NCI-H1048 (cell line): Measurements from ENCODE around the gene MYCL.
"Not testable (repeated sequence)": the region's sequence is repeated elsewhere in the genome, so short reads cannot be mapped to it uniquely, and the experiment has no call there.

Experiments
- DNase-seq: peaks from one replicate; lab custom pipeline; 2025; lab: John Stamatoyannopoulos, UW

The MYCL gene

GRCh38 chr1:39890880-39891279 is 10.8 kb downstream of the MYCL start:
- DNase-seq = no peak

- DNase-seq = no peak
Measured at GRCh38 chr1:39890273-39890672, 11.4 kb downstream of the MYCL start.

GRCh38 chr1:39886757-39887231 is 14.9 kb downstream of the MYCL start:
- no peak for DNase-seq

- no peak for DNase-seq
Measured at GRCh38 chr1:39885516-39885915, 16.2 kb downstream of the MYCL start.

DNA sequence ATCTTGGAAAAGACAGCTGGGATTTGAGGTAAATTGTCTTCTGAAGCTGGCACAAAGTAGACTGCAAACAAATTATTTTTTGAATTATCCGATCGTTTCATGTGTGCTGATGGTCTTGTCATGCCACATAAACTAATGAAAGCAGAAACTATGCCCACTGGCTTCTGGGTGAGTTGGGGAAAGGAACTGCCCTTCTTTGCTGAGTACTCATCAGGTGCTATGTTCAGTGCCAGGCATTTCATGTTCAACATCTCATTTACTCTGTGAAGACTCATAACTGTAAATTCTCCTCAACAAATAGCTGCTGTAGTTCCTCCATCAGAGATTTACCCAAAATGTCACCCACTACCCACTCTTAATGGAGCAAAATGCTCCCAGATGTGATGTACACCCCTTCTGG is 19.6 kb downstream of the MYCL start:
- DNase-seq = no peak

- DNase-seq = no peak
Measured at GRCh38 chr1:39877980-39878956, 23.4 kb downstream of the MYCL start.

GRCh38 chr1:39877231-39877778 is 24.4 kb downstream of the MYCL start:
- no peak for DNase-seq

DNA sequence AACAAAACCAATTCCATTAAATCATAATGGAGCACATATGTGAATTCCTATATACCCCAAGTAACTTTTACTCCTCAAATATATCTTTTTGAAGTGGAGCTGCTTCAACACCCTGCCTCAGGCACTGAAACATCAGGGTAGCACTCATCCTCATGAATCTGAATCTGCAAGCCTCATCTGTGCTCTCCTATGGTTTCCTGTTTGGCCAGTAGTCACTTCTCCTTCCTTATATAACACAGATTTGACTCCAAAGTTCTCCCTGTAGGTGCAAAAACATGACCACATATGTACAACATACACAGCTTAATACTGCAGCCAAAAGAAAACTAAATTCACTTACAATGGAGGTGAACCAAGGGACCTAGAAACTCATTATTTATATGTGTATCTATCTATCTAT is 25.6 kb downstream of the MYCL start:
- DNase-seq = no peak

DNA sequence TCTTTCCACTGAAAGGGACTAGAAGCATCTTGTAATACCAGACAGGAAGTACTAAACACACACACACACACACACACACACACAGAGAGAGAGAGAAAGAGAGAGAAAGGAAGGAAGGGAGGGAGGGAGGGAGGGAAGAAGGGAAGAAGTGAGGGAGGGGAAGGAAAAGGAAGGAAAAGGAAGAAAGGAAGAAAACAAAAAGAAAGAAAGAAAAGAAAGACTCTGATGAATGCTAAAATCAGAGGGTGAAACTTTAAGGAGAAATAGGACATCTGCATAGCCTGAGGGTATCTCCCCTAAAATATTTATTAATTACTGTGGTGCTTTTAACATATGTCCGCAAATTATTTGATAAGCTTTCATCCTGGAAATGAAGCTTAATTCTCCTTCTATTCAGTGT is 29.0 kb downstream of the MYCL start:
- no peak for DNase-seq

DNA sequence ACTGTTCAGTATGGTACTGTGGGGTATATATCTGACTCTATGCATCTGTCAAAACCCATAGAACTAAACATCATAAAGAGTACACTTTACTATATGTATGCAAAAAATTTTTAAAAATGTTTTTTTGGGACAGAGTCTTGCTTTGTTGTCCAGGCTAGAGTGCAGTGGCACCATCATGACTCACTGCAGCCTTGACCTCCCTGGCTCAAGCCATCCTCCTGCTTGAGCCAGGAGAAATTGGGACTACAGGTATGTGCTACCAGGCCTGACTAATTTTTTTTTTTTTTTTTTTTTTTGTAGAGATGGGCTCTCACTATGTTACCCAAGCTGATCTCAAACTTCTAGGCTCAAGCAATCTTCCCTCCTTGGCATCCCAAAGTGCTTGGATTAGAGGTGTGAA is 29.9 kb downstream of the MYCL start:
- no peak for DNase-seq

- not testable (repeated sequence) for DNase-seq
Measured at GRCh38 chr1:39871043-39871442, 30.7 kb downstream of the MYCL start.

- not testable (repeated sequence) for DNase-seq
Measured at GRCh38 chr1:39869538-39870112, 32.1 kb downstream of the MYCL start.

DNA sequence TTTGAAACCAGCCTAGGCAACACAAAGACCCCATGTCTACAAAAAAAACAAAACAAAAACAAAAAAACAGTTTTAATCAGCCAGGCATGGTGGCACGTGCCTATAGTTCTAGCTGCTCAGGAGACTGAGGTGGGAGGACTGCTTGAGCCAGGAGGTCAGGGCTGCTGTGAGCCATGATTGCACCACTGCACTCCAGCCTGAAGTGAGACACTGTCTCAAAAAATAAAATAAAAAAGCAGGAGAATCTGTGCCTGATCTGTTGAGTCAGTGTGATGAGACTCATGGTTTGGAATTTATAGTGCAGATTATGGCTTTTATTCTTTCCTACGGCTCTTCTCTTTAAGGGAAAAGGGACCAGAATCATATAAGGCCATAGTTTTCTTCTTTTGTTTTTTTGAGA is 35.0 kb downstream of the MYCL start:
- no peak for DNase-seq

- no peak for DNase-seq
Measured at GRCh38 chr1:39865762-39866161, 36.0 kb downstream of the MYCL start.

DNA sequence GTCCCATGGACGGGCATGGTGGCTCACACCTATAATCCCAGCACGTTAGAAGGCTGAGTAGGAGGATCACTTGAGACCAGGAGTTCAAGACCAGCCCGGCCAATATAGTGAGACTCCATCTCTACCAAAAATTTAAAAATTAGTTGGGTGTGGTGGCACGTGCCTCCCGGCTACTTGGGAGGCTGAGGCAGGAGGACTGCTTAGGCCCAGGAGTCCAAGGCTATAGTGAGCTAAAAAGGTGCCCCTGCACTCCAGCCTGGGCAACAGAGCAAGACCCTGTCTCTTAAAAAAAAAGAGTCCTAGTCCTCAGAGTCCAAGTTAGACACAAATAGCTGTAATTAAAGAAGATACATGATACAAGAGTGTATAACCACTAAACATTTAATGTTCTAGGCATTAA is 38.5 kb downstream of the MYCL start:
- DNase-seq = no peak

- no peak for DNase-seq
Measured at GRCh38 chr1:39861003-39861402, 40.7 kb downstream of the MYCL start.

- DNase-seq = no peak
Measured at GRCh38 chr1:39859859-39860812, 41.6 kb downstream of the MYCL start.

DNA sequence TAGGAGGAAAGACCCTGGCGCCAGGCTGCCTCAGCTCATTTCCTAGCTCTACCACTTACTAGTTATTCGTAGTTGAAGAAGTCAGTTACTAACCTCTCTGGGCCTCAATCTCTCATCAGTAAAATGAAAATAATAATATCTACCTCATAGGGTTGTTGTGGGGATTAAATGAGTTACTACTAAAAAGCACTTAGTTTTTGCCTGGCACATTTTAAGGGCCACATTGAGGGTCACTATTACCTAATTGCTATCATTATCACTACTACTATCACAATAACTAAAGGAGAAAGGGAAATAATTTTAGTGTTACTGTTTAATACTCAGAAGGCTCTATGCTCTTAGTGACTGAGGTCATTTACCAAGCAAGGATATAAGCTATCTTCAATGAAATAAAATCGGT is 43.4 kb downstream of the MYCL start:
- DNase-seq = no peak

DNA sequence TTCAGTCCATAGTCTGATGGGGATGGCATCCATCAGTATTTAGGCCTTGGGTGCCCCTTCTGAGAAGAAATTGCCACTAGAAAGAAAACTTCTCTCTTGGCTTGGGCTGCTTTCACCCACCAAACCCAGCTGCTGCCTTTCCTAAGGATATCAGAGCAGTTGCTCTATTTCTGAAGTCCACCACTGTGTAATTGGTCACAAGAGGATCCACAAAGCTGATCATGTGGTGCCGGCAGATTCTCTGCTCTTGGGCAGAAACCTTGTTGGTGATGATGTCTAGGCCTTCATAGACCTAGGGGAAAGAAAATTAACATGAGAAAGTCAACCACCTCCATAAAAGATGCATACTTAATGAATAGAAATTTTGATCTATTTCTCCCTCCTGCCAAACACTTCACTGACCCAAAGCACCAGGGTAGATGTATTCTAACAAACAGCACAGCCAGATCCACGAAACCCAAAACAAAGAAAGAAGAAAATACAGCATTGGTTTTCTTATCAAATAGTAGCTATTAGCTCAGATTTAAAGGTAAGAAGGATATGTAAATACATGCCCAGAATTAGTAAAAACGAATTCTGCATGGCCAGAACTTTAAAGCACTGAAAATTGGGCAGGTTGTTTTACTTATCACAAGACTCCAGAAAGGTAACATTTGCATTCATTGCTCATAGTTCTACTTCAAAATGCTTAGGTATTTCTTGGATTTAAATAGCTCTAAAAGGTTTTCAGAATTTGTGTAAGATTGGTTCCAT is 44.4 kb downstream of the MYCL start:
- no peak for DNase-seq

GRCh38 chr1:39854738-39855137 is 47.0 kb downstream of the MYCL start:
- DNase-seq = no peak

- DNase-seq = no peak
Measured at GRCh38 chr1:39854314-39854713, 47.4 kb downstream of the MYCL start.
